ENCODE measurements around the gene PRRG1.
"Not testable (repeated sequence)": the region's sequence is repeated elsewhere in the genome, so short reads cannot be mapped to it uniquely, and the experiment has no call there.

Gene PRRG1

GRCh38 chrX:37378404-37378803 lies 29.2 kb downstream of the PRRG1 start:
- no peak for DNase-seq (ENCODE audit: low read depth in 2 of 3, low spot score in 1 of 3)

GRCh38 chrX:37378830-37379229 lies 29.7 kb downstream of the PRRG1 start:
- DNase-seq (ENCODE audit: low read depth in 2 of 3, low spot score in 1 of 3): no peak

- no peak for DNase-seq (ENCODE audit: low read depth in 2 of 3, low spot score in 1 of 3)
Observed at GRCh38 chrX:37380256-37380655, 31.1 kb downstream of the PRRG1 start.

GRCh38 chrX:37380924-37381323 lies 31.8 kb downstream of the PRRG1 start:
- DNase-seq (ENCODE audit: low read depth in 2 of 3, low spot score in 1 of 3): no peak

- no peak for DNase-seq (ENCODE audit: low read depth in 2 of 3, low spot score in 1 of 3)
Observed at GRCh38 chrX:37383313-37383712, 34.1 kb downstream of the PRRG1 start.

- no peak for DNase-seq (ENCODE audit: low read depth in 2 of 3, low spot score in 1 of 3)
Observed at GRCh38 chrX:37388413-37388812, 39.2 kb downstream of the PRRG1 start.

- DNase-seq (ENCODE audit: low read depth in 2 of 3, low spot score in 1 of 3): no peak
Observed at GRCh38 chrX:37405956-37406355, 56.8 kb downstream of the PRRG1 start.

- no peak for DNase-seq (ENCODE audit: low read depth in 2 of 3, low spot score in 1 of 3)
Observed at GRCh38 chrX:37407736-37408135, 58.6 kb downstream of the PRRG1 start.

GRCh38 chrX:37409278-37409677 lies 60.1 kb downstream of the PRRG1 start:
- DNase-seq (ENCODE audit: low read depth in 2 of 3, low spot score in 1 of 3): no peak

GRCh38 chrX:37420185-37420584 lies 71.0 kb downstream of the PRRG1 start:
- DNase-seq (ENCODE audit: low read depth in 2 of 3, low spot score in 1 of 3): no peak

- no peak for DNase-seq (ENCODE audit: low read depth in 2 of 3, low spot score in 1 of 3)
Observed at GRCh38 chrX:37420756-37421155, 71.6 kb downstream of the PRRG1 start.

GRCh38 chrX:37424000-37424429 lies 74.9 kb downstream of the PRRG1 start:
- no peak for DNase-seq (ENCODE audit: low read depth in 2 of 3, low spot score in 1 of 3)

GRCh38 chrX:37425370-37425769 lies 76.2 kb downstream of the PRRG1 start:
- DNase-seq (ENCODE audit: low read depth in 2 of 3, low spot score in 1 of 3): no peak

- DNase-seq (ENCODE audit: low read depth in 2 of 3, low spot score in 1 of 3): not testable (repeated sequence)
Observed at GRCh38 chrX:37428962-37429361, 79.8 kb downstream of the PRRG1 start.

GRCh38 chrX:37434362-37434761 lies 85.2 kb downstream of the PRRG1 start:
- no peak for DNase-seq (ENCODE audit: low read depth in 2 of 3, low spot score in 1 of 3)

GRCh38 chrX:37437160-37437559 lies 88.0 kb downstream of the PRRG1 start:
- no peak for DNase-seq (ENCODE audit: low read depth in 2 of 3, low spot score in 1 of 3)

GRCh38 chrX:37441377-37441776 lies 92.2 kb downstream of the PRRG1 start:
- no peak for DNase-seq (ENCODE audit: low read depth in 2 of 3, low spot score in 1 of 3)

- no peak for DNase-seq (ENCODE audit: low read depth in 2 of 3, low spot score in 1 of 3)
Observed at GRCh38 chrX:37445182-37445581, 96.0 kb downstream of the PRRG1 start.

- DNase-seq (ENCODE audit: low read depth in 2 of 3, low spot score in 1 of 3): no peak
Observed at GRCh38 chrX:37453821-37454220, 104.7 kb downstream of the PRRG1 start.

GRCh38 chrX:37454537-37455285 lies 105.5 kb downstream of the PRRG1 start:
- DNase-seq (ENCODE audit: low read depth in 2 of 3, low spot score in 1 of 3): no peak

GRCh38 chrX:37455381-37455780 lies 106.2 kb downstream of the PRRG1 start:
- DNase-seq (ENCODE audit: low read depth in 2 of 3, low spot score in 1 of 3): no peak

GRCh38 chrX:37460285-37460684 lies 111.1 kb downstream of the PRRG1 start:
- not testable (repeated sequence) for DNase-seq (ENCODE audit: low read depth in 2 of 3, low spot score in 1 of 3)

GRCh38 chrX:37462346-37462745 lies 113.2 kb downstream of the PRRG1 start:
- no peak for DNase-seq (ENCODE audit: low read depth in 2 of 3, low spot score in 1 of 3)
